PC-9 (cell line): ENCODE results near the gene GLTP. TPM values are rescaled to one million over a fixed set of nuclear protein-coding genes. Genes with fewer than 3 reads are reported as not detected.

ENCODE experiments used
- BruUV-seq: library from RNA; stranded (reverse); fragments of 400-500 nt; replicated peaks from 2 replicates; lab custom pipeline; 2021; lab: Mats Ljungman, UMichigan
- CTCF ChIA-PET: fragments of 300-600 bp; sonication (Branson Sonifier 250); formaldehyde crosslinking; loops from one replicate; lab custom pipeline; 2022; ENCODE audit warnings: antibody characterized with exemption; lab: Charles Lee
- POLR2A ChIA-PET: fragments of 300-600 bp; sonication (Branson Sonifier 250); formaldehyde crosslinking; loops from one replicate; lab custom pipeline; 2022; ENCODE audit warnings: antibody characterized with exemption; ENCODE audit not compliant: unreplicated experiment; lab: Charles Lee
- DNase-seq, 2 experiments: peaks; one replicate each; pipeline versions ENCODE4 v3.0.0 to v3.0.0-alpha.2; 2015 to 2022; ENCODE audit warnings: mixed read lengths in 1 of 2
- H2AFZ ChIP-seq: fragments of 200-600 bp; sonication (generic); 2 replicates; pipeline ENCODE4 v1.8.1; 2017; ENCODE audit warnings: antibody characterized with exemption
- H3F3A ChIP-seq: fragments of 200-600 bp; sonication (generic); 2 replicates; pipeline ENCODE4 v1.8.1; 2017; ENCODE audit warnings: antibody characterized with exemption, mild to moderate bottlenecking, low read depth; ENCODE audit not compliant: insufficient read depth
- H3K27ac ChIP-seq: fragments of 200-600 bp; sonication (generic); 2 replicates; pipeline ENCODE4 v1.6.1; 2016; ENCODE audit warnings: mixed run types
- H3K27me3 ChIP-seq: fragments of 200-600 bp; sonication (generic); 2 replicates; pipeline ENCODE4 v1.6.1; 2016; ENCODE audit warnings: low read depth, mixed run types; ENCODE audit not compliant: insufficient read depth
- H3K36me3 ChIP-seq: fragments of 200-600 bp; sonication (generic); 2 replicates; pipeline ENCODE4 v1.6.1; 2016; ENCODE audit warnings: low read depth, mixed run types
- H3K4me1 ChIP-seq: fragments of 200-600 bp; sonication (generic); replicated peaks from 2 replicates; pipeline ENCODE4 v1.6.1; 2016; ENCODE audit warnings: mixed run types; ENCODE audit not compliant: insufficient read depth
- H3K4me2 ChIP-seq: fragments of 200-600 bp; sonication (generic); 2 replicates; pipeline ENCODE4 v1.6.1; 2017; ENCODE audit warnings: mixed run types
- H3K4me3 ChIP-seq: fragments of 200-600 bp; sonication (generic); 2 replicates; pipeline ENCODE4 v1.6.1; 2016; ENCODE audit warnings: mixed run types
- H3K79me2 ChIP-seq: fragments of 200-600 bp; sonication (generic); 2 replicates; pipeline ENCODE4 v1.6.1; 2017; ENCODE audit warnings: low read depth, mixed run types
- H3K9me2 ChIP-seq: fragments of 200-600 bp; sonication (generic); 2 replicates; pipeline ENCODE4 v1.8.1; 2017; ENCODE audit warnings: mild to moderate bottlenecking; ENCODE audit not compliant: insufficient read depth
- H3K9me3 ChIP-seq: fragments of 200-600 bp; sonication (generic); 2 replicates; pipeline ENCODE4 v1.8.1; 2016; ENCODE audit warnings: low read depth; ENCODE audit not compliant: insufficient read depth
- H4K20me1 ChIP-seq: fragments of 200-600 bp; sonication (generic); 2 replicates; pipeline ENCODE4 v1.8.1; 2017; ENCODE audit not compliant: insufficient read depth
- EZH2 ChIP-seq: fragments of 200-600 bp; sonication (generic); IDR thresholded peaks from 2 replicates; pipeline ENCODE4 v1.8.0; 2017; ENCODE audit warnings: antibody characterized with exemption, low read depth
- intact Hi-C: fragments of 100-400 bp; cut with micrococcal nuclease; formaldehyde crosslinking; loops from one replicate; pipeline ENCODE4 v1.10.0; 2022; ENCODE audit not compliant: unreplicated experiment
- total RNA-seq: library from RNA; stranded (reverse); gene quantifications from 2 replicates; pipeline ENCODE4 v1.2.3, GENCODE V29; 2021
- TF ChIP-seq, protein P1 (sequence below): fragments of 200-600 bp; sonication (generic); conservative IDR thresholded peaks from 2 replicates; pipeline ENCODE4 v1.6.1; 2017; ENCODE audit warnings: mixed run types, antibody characterized with exemption, mild to moderate bottlenecking, moderate library complexity

Gene GLTP
- total RNA-seq, 1 experiment from 2014 or later = 30.3 TPM

DNA sequence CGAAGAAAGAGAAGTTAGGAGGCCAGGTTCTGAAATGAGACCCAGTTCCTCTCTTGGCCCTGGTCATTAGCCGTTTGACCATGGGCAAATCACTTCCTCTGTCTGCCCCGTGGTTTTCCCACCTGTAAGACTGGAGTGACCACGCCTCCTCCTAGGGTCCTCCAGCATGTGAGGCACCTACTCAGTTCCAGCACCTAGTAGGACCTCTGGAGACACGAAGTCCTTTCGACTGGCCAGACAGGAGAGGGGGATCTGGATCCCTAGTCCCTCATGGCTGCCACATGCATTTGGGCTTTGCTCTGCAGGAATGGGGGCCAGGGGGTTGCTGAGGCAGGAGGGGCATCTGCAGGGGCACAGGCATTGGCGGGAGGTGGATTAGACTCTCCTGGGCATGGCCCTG lies 63.5 kb downstream of the GLTP start:
- H3K9me3 ChIP-seq = no peaks in the 10 kb centered on the region
- CTCF ChIA-PET = interaction anchor here (1.1 kb wide), 1 partner anchor 24 kb away, joined by 3 read pairs; no protein-coding TSS in a partner anchor
- H3K36me3 ChIP-seq = no peaks in the 10 kb centered on the region
- DNase-seq = no peak
- H3K9me2 ChIP-seq = no peaks in the 10 kb centered on the region
- H3K27me3 ChIP-seq = no peaks in the 10 kb centered on the region
- TF ChIP-seq EZH2 = no peak
- TF ChIP-seq, protein P1, sequence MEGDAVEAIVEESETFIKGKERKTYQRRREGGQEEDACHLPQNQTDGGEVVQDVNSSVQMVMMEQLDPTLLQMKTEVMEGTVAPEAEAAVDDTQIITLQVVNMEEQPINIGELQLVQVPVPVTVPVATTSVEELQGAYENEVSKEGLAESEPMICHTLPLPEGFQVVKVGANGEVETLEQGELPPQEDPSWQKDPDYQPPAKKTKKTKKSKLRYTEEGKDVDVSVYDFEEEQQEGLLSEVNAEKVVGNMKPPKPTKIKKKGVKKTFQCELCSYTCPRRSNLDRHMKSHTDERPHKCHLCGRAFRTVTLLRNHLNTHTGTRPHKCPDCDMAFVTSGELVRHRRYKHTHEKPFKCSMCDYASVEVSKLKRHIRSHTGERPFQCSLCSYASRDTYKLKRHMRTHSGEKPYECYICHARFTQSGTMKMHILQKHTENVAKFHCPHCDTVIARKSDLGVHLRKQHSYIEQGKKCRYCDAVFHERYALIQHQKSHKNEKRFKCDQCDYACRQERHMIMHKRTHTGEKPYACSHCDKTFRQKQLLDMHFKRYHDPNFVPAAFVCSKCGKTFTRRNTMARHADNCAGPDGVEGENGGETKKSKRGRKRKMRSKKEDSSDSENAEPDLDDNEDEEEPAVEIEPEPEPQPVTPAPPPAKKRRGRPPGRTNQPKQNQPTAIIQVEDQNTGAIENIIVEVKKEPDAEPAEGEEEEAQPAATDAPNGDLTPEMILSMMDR = no peak
- peaks cover 10% of the 10 kb centered on the region for H3F3A ChIP-seq
- no peak overlapping the region for H2AFZ ChIP-seq
- peaks cover 11% of the 10 kb centered on the region; the same call in 1 of the 2 replicates for H3K4me1 ChIP-seq
- H4K20me1 ChIP-seq = no peaks in the 10 kb centered on the region
- BruUV-seq = no TSS peak
- no peak overlapping the region for H3K4me2 ChIP-seq
- POLR2A ChIA-PET = no interaction called here
- no peak overlapping the region for H3K4me3 ChIP-seq
- no peak overlapping the region for H3K27ac ChIP-seq
- intact Hi-C loops = no loop called here
- H3K79me2 ChIP-seq = no peaks in the 10 kb centered on the region

DNA sequence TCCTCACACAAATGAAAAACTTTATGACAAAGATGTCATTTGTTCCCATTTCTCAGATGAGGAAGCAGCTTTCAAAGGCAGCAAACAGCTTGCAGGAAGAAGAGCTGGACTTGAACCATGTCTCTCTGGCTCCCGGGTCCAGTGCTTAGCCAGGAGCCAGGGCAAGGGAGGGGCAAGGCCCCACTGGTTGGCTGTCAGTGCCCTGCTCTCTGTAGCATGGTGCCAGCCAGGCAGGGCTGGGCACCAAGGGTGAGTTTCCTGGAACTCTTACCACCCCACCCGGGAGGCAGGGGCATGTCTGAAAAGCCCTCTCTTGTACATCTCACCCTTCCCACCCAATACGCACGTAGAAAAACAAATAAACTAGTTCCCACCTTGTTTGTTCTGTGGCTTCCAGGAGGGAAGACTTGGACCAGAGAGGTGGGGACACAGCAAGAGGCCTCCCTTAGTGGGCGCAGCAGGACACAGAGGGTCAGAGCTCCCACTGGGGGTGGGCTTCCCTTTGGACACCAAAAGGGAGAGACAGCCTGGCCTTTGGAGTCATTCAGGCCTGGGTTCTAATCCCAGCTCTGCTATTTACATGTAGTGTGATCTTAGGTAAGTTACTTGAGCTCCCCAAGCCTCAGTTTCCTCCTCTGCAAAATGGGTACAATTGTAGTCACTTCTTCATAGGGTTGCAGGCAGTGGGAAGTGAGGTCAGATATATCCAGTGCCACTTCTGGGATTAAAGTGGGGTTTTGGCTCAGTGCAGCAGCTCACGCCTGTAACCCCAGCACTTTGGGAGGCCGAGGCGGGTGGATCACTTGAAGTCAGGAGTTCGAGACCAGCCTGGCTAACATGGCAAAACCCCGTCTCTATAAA lies 64.4 kb downstream of the GLTP start:
- no peaks in the 10 kb centered on the region for H4K20me1 ChIP-seq
- no peaks in the 10 kb centered on the region for H3K9me3 ChIP-seq
- H3K27me3 ChIP-seq = no peaks in the 10 kb centered on the region
- ChIA-PET POLR2A (no interaction called here), CTCF (no interaction called here)
- no peaks in the 10 kb centered on the region for H3K36me3 ChIP-seq
- peaks cover 10% of the 10 kb centered on the region for H3F3A ChIP-seq
- H3K4me3 ChIP-seq = no peak overlapping the region
- no TSS peak for BruUV-seq
- no peaks in the 10 kb centered on the region for H3K79me2 ChIP-seq
- no peaks in the 10 kb centered on the region for H3K9me2 ChIP-seq
- intact Hi-C loops = no loop called here
- no peak overlapping the region for H2AFZ ChIP-seq
- H3K27ac ChIP-seq = no peak overlapping the region
- peaks cover 11% of the 10 kb centered on the region; the same call in 1 of the 2 replicates for H3K4me1 ChIP-seq
- DNase-seq = no peak
- no peak overlapping the region for H3K4me2 ChIP-seq
- TF ChIP-seq, protein P1 = no peak
- no peak for TF ChIP-seq EZH2

DNA sequence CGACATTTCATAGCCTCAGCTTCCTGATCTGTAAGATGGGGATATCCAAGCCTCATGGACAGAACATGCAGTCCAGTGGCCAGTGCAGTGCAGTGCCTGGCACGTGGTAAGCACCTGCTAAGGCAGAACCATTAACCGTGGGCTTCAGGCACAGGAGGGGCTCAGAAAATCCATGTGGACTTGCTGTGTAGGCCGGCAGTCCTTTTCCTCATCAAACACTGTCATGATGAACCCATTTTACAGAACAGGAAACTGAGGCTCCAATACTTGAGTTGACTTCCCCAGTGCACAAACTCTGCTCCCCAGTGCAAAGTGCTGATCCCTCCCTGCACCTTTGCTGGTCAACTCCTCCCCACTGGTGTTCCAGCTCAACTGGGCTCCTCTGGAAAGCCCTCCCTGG lies 65.1 kb downstream of the GLTP start:
- intact Hi-C loops = no loop called here
- no peak overlapping the region for H2AFZ ChIP-seq
- no peaks in the 10 kb centered on the region for H3K79me2 ChIP-seq
- no peaks in the 10 kb centered on the region for H3K9me3 ChIP-seq
- no peak for TF ChIP-seq EZH2
- TF ChIP-seq, protein P1 = no peak
- H3K4me1 ChIP-seq = peaks cover 11% of the 10 kb centered on the region; the same call in 1 of the 2 replicates
- H3K9me2 ChIP-seq = no peaks in the 10 kb centered on the region
- H4K20me1 ChIP-seq = no peaks in the 10 kb centered on the region
- H3F3A ChIP-seq = peaks cover 10% of the 10 kb centered on the region
- no peak overlapping the region for H3K4me3 ChIP-seq
- POLR2A ChIA-PET = no interaction called here
- no peak overlapping the region for H3K4me2 ChIP-seq
- CTCF ChIA-PET = no interaction called here
- H3K27me3 ChIP-seq = no peaks in the 10 kb centered on the region
- no peak overlapping the region for H3K27ac ChIP-seq
- no peak for DNase-seq
- no peaks in the 10 kb centered on the region for H3K36me3 ChIP-seq
- no TSS peak for BruUV-seq
